ENCODE measurements around the gene GTF2H4.
A peak's percentile ranks its signal among the peaks of the same experiment; 100 is the strongest.
"Not testable (repeated sequence)": the region's sequence is repeated elsewhere in the genome, so short reads cannot be mapped to it uniquely, and the experiment has no call there.

GTF2H4 gene

GRCh38 chr6:30907758-30908591 is at the start of gene GTF2H4:
Gene GTF2H4, plus strand, starts transcription at chr6:30908207.
- peak; percentile 87 to 95 (median 94) for DNase-seq (ENCODE audit: low read depth in 3 of 3)

- DNase-seq (ENCODE audit: low read depth in 3 of 3): not testable (repeated sequence)
Observed at GRCh38 chr6:30859726-30860125, 48.3 kb upstream of the GTF2H4 start.

GRCh38 chr6:30861257-30862048 is 46.6 kb upstream of the GTF2H4 start:
- DNase-seq (ENCODE audit: low read depth in 3 of 3): no peak

DNA sequence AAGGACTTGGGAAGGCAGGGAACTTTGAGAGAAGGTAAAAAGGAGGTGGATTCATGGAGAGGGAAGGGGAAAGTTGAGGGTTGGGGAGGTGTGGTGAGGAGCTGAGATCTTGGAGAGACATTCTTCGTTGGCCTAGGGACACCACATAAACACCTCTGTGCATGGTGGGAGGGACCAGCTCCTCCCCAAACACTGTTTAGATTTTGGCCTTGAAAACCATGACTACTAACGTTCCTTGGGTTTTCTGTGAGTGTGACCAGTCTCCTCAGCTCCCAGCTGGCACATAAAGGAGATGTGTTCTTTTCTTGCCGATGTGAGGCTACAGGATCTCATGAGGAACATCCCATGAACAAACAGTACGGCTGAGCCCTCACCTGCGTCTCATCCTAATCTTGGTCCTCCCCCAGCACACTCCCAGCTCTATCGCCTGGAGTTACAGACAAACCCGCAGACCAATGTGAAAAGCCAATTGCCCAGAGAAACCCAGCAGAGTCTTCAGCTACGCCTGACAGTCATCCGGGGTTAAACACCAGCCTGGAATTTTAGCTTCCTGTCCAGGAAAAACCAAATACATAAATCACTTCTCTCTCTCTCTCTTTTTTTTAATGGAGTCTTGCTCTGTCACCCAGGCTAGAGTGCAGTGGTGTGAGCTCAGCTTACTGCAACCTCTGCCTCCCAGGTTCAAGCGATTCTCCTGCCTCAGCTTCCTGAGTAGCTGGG is 45.7 kb upstream of the GTF2H4 start:
- no peak for DNase-seq (ENCODE audit: low read depth in 3 of 3)

DNA sequence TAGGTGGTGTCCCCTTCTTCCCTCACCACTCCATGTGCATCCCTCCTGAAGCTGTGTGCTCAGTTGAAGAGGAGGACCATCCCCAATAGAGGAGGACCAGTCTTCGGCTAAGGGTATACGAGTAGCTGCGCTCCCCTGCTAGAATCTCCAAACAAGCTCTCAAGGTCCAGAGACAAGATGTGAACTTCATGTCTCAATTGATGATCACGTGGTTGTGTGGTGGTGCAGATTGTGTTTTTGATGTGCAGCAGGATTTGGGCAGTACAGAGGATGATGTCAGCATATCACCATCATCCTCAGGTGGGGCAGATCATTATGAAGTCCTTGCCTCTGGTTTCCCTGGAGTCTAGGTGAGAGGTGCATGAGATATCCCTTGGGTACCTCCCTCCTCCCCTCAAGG is 43.7 kb upstream of the GTF2H4 start:
- DNase-seq (ENCODE audit: low read depth in 3 of 3): no peak

DNA sequence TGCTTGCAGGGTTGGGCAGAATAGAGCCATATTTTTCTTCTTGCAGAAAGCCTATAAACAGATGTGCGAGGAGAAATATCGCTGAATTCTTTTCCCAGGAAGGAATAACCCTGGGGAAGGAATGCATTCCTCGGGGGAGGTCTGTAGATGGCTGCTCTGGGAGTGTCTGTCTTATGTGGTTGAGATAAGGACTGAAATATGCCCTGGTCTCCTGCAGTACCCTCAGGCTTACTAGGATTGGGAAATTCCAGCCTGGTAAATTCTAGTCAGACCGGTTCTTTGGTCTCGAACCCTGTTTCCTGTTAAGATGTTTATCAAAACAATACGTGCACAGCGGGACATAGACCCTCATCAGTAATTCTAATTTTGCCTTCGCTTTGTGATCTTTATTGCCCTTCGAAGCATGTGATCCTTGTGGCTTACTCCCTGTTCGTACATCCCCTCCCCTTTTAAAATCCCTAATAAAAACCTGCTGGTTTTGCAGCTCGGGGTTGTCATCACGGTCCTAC is 38.7 kb upstream of the GTF2H4 start:
- not testable (repeated sequence) for DNase-seq (ENCODE audit: low read depth in 3 of 3)

DNA sequence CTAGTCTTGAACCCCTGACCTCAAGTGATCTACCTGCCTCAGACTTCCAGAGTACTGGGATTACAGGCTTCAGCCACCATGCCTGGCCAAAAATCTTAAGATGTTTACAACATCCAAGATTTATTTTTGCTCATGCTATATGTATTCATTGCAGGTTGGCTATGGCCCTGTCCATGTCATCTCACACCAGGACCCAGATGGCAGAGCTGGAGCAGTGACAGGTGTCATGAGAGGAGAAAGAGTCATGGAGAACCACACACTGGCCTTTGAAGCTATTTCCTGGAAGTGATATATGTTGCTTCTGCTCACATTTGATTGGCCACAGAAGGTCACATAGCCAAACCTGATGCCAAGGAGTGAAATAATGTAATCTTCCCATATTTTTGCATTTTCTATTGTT is 37.5 kb upstream of the GTF2H4 start:
- no peak for DNase-seq (ENCODE audit: low read depth in 3 of 3)

- no peak for DNase-seq (ENCODE audit: low read depth in 3 of 3)
Observed at GRCh38 chr6:30871592-30872183, 36.3 kb upstream of the GTF2H4 start.

- DNase-seq (ENCODE audit: low read depth in 3 of 3): no peak
Observed at GRCh38 chr6:30873137-30873640, 34.8 kb upstream of the GTF2H4 start.

GRCh38 chr6:30873795-30874194 is 34.2 kb upstream of the GTF2H4 start:
- not testable (repeated sequence) for DNase-seq (ENCODE audit: low read depth in 3 of 3)

- no peak for DNase-seq (ENCODE audit: low read depth in 3 of 3)
Observed at GRCh38 chr6:30875244-30876038, 32.6 kb upstream of the GTF2H4 start.

DNA sequence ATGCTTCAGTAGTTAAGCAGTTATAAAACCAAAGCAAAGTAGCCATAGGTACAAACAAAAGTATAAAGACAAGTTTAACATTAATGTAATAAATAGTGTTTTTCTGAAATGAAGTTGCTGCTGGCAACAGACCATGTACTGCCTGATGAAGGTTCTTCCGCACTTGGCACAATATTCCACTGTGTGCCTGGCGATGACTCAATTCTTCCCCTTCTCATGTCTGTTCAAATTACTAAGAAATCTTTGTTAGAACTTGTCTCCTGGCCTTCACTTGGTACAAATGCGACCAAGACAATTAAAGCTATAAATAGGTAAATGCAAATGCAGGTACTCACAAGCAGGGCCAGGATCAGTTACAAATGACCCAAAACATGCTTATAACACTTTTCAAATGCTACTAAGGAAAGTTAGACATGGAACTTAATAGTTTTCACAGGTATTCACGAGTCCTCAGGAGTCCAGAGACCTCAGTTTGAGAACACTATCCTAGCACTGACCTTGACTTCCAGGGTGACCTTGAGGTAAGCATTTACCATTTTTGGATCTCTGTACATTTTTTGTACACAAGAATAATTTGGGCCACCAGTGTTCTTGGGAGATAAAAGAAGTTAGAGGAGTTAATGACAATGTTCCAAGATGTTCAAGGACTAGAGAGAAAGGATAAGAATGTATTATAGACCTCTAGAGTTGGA is 31.8 kb upstream of the GTF2H4 start:
- DNase-seq (ENCODE audit: low read depth in 3 of 3): peak in 1 of 3 experiments; percentile 15

- DNase-seq (ENCODE audit: low read depth in 3 of 3): peak; percentile 54 to 74 (median 55)
Observed at GRCh38 chr6:30877419-30878262, 30.4 kb upstream of the GTF2H4 start.

- no peak for DNase-seq (ENCODE audit: low read depth in 3 of 3)
Observed at GRCh38 chr6:30879684-30880427, 28.2 kb upstream of the GTF2H4 start.

DNA sequence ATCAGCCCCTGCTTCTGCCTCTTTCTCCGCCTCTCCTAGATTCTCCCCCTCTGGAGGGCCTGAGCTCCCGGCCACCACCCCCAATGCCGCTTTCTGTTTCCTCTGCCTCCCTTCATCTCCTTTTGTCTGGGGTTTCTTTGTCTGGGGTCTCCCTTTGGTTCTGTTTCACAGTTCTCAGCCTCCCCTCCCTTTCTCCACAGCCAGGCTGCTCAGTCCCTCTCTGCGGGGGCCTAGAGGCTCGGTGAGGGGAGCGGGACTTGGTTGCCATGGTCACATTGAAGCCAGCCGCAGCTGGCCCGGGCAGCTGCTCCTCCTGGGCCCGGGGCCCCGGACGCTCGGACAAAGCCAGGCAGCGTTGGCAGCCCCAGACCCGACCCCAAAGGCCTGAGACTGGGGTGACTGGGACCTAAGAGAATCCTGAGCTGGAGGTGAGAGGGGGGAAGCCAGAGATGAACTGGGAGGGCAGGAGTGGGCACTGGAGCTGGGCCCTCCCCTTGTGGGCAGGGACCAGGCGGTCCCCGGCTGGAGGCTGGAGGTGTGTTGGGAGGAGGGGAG is 27.2 kb upstream of the GTF2H4 start:
- DNase-seq (ENCODE audit: low read depth in 3 of 3): no peak

DNA sequence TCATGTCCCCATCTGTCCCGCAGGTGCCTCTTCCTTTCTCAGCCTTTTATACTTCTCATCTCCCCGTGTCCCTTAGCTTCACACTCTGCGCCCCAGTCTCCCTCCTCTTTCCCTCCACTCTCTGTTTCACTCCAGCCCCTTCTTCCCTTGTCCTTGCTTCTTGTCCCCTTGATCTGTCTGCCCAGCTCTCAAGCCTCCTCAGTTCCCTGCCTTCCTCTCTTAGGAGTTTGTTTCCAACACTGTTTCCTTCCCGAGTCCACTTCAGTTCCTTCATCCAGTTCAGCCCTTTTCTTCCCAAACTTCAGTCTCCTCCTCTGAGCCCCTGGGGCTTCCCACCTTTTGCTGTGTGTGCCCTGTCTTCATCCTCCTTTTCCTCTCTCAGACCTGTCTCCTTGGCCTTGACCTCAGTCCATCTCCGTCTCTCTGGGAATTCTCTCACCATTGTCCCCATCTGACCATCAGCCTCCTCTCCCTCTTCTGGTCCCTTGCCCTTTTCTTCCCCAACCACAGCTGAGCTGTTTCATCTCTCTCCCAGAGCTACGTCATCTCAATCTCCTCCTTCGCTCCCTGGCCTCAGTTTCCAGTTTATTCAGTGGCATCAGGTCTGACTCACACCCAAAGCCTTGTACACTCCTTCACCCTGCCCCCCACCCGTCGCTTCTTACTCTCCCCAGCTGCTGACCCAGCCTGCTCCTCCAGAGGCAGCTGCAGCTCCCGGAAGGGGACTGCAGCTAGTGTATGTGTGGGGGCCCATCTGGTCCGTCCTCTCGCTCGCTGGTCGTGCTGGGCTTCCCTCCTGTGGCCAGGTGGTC is 26.4 kb upstream of the GTF2H4 start:
- DNase-seq (ENCODE audit: low read depth in 3 of 3): no peak

- DNase-seq (ENCODE audit: low read depth in 3 of 3): no peak
Observed at GRCh38 chr6:30882204-30882758, 25.7 kb upstream of the GTF2H4 start.

Data from stimulated activated CD4-positive, alpha-beta T cell treated with anti-CD3 and anti-CD28 coated beads, TNF-alpha, amount 100 ng/mL, for 24 hours (primary cell).